HL-60 (cell line): Measurements from ENCODE around the gene TIFAB.

Experiments
- GABPA ChIP-seq: IDR thresholded peaks from 2 replicates; pipeline ENCODE4 v1.6.1; 2012; ENCODE audit warnings: low read depth
- POLR2AphosphoS5 ChIP-seq: IDR thresholded peaks from 2 replicates; pipeline ENCODE4 v1.6.1; 2012; ENCODE audit warnings: low read depth
- REST ChIP-seq: IDR thresholded peaks from 2 replicates; pipeline ENCODE4 v1.6.1; 2012; ENCODE audit warnings: low read depth; ENCODE audit not compliant: insufficient replicate concordance
- SPI1 ChIP-seq: IDR thresholded peaks from 2 replicates; pipeline ENCODE4 v1.6.1; 2012; ENCODE audit warnings: low read depth, mild to moderate bottlenecking, borderline replicate concordance
- TF ChIP-seq, protein P1 (sequence below): IDR thresholded peaks from one replicate; pipeline ENCODE4 v1.5.1; 2011; ENCODE audit warnings: low read length, control low read depth, inconsistent platforms; ENCODE audit not compliant: insufficient read depth

DNA sequence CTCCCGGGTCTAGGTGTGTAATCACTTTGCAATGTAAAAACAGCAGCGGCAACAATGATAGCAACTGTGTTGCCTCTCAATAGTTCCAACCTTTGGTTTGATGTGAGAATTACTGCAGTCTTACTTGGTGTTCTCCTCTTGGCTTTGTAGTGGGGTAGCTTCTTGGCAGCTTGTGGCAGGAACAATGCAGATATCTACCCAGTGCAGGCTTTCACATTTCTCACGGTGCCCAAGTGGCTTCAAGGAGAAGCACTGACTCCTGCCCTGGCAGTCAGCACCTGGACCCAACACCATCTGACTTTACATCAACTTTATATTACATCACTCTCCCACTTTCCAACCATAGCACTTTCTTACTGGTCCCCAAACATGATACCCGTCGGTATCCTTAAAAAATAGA, 28.4 kb upstream of the TIFAB start:
- TF ChIP-seq, protein P1, sequence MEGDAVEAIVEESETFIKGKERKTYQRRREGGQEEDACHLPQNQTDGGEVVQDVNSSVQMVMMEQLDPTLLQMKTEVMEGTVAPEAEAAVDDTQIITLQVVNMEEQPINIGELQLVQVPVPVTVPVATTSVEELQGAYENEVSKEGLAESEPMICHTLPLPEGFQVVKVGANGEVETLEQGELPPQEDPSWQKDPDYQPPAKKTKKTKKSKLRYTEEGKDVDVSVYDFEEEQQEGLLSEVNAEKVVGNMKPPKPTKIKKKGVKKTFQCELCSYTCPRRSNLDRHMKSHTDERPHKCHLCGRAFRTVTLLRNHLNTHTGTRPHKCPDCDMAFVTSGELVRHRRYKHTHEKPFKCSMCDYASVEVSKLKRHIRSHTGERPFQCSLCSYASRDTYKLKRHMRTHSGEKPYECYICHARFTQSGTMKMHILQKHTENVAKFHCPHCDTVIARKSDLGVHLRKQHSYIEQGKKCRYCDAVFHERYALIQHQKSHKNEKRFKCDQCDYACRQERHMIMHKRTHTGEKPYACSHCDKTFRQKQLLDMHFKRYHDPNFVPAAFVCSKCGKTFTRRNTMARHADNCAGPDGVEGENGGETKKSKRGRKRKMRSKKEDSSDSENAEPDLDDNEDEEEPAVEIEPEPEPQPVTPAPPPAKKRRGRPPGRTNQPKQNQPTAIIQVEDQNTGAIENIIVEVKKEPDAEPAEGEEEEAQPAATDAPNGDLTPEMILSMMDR, result no peak
- TF ChIP-seq POLR2AphosphoS5 (no peak), GABPA (no peak), SPI1 (no peak), REST (no peak)
